Heart left ventricle (tissue), 16 donors: ENCODE results near the gene SETD7. TPM values are rescaled to one million over a fixed set of nuclear protein-coding genes. Genes with fewer than 3 reads are reported as not detected.

ENCODE experiments used
- ATAC-seq, 4 donors: fragments of 200-7000 bp; cut with Tn5 transposase; one replicate each; pipeline ENCODE4 v1.9.1; 2020 to 2022; ENCODE audit warnings: moderate library complexity in 4 of 4, mild to moderate bottlenecking in 3 of 4, moderate number of reproducible peaks in 1 of 4
- DNase-seq, 5 donors: peaks; one replicate each; pipeline ENCODE4 v3.0.0-alpha.2; 2020
- H3K27ac ChIP-seq, 12 donors: fragments of 200-600 bp; sonication (generic) in 4 of 12; one replicate each; pipeline versions ENCODE4 v1.5.0 to v1.8.0; 2016 to 2022; ENCODE audit warnings: mild to moderate bottlenecking in 2 of 12
- H3K27me3 ChIP-seq, 9 donors: fragments of 200-600 bp; sonication (generic) in 2 of 9; one replicate each; pipeline versions ENCODE4 v1.5.1 to v1.8.0; 2016 to 2022; ENCODE audit warnings: mild to moderate bottlenecking in 3 of 9
- H3K36me3 ChIP-seq, 9 donors: fragments of 200-600 bp; sonication (generic) in 2 of 9; one replicate each; pipeline versions ENCODE4 v1.5.0 to v1.8.0; 2018 to 2022; ENCODE audit warnings: mild to moderate bottlenecking in 2 of 9
- H3K4me1 ChIP-seq, 12 donors: fragments of 200-600 bp; sonication (generic) in 4 of 12; one replicate each; pipeline versions ENCODE4 v1.5.0 to v1.8.0; 2016 to 2022; ENCODE audit warnings: mild to moderate bottlenecking in 3 of 12
- H3K4me3 ChIP-seq, 12 donors: fragments of 200-600 bp; sonication (generic) in 4 of 12; one replicate each; pipeline versions ENCODE4 v1.5.0 to v1.8.0; 2017 to 2022; ENCODE audit warnings: mild to moderate bottlenecking in 9 of 12, moderate library complexity in 4 of 12
- H3K9me3 ChIP-seq, 12 donors: fragments of 200-600 bp; sonication (generic) in 4 of 12; one replicate each; pipeline versions ENCODE4 v1.5.0 to v1.8.0; 2016 to 2022; ENCODE audit warnings: mild to moderate bottlenecking in 1 of 12
- POLR2A ChIP-seq, 2 donors: fragments of 450-650 bp; IDR thresholded peaks; one replicate each; pipeline ENCODE4 v1.6.1; 2017; ENCODE audit warnings: antibody characterized with exemption in 2 of 2, mild to moderate bottlenecking in 2 of 2, moderate library complexity in 2 of 2
- WGBS, 4 donors: extraction: QIAGEN DNeasy Blood & Tissue Kit in 2 of 4; methylation state at CpG; one replicate each; pipeline versions ENCODE4 v1.1.5 to v1.1.7; 2013 to 2018; 5-methylcytosine and 5-hydroxymethylcytosine counted together
- intact Hi-C, 10 donors: fragments of 100-400 bp; cut with DNase I; formaldehyde crosslinking; loops; one replicate each; pipeline versions ENCODE4 v1.11.1 to v1.14.2; 2022
- polyA plus RNA-seq, 2 donors: library from polyadenylated mRNA; stranded (reverse); fragments of 200-250 nt; gene quantifications; one replicate each; pipeline ENCODE4 v1.2.3, GENCODE V29; 2013
- total RNA-seq, 9 donors: library from RNA; depleted of rRNA in 2 of 9; stranded (reverse); fragments of >200 nt in 2 of 9; fragmentation: NEBNext Ultra II Directional in 3 of 9; extraction: Animal tissue kit (Norgen Biotek cat#: 25700) in 3 of 9; gene quantifications; one replicate each; pipeline versions ENCODE4 v1.1.0 to v1.2.4, GENCODE V29; 2016 to 2023
- TF ChIP-seq, protein P1 (sequence below), 12 donors: fragments of 200-600 bp; sonication (generic) in 4 of 12; IDR thresholded peaks; one replicate each; pipeline versions ENCODE4 v1.5.0 to v1.8.0; 2018 to 2022; ENCODE audit warnings: antibody characterized with exemption in 12 of 12, mild to moderate bottlenecking in 5 of 12
- donor health status: ischemic (EF 13 %, LVEDD 7.1; RV severe dilation, severe dysfunction).
- donor health status: healthy with polysubstance abuse.
- donor health status: DM: no; HTN: yes; CAD: no.
- donor health status: DM: no; HTN: no; CAD: no.
- donor health status: ischemic (EF 25% LVEDD 6.9; RV normal size, moderate dysfunction).
- donor health status: ischemic (EF 25% LVEDD 5.7; RV mildly dilated, moderate dysfunction).
- donor health status: healthy.
- donor health status: DM: yes; HTN: yes; CAD: no.
- donor health status: ischemic (EF 35%, LVEDD 5.7; RV mildly dilated, moderate dysfunction).
- donor health status: nonischemic (EF 11% LVEDD 7.7; RV severe dilation, severe dysfunction).
- donor health status: DM: yes; HTN: yes; CAD: no.
- donor health status: PGD.
- donor health status: ischemic (EF 29% LVEDD 5.4; RV normal size, mild dysfunction).
- donor health status: nonischemic (EF 23%, LVEDD 6.1; RV moderate dilation, normal function).

SETD7 gene
- total and polyA plus RNA-seq, 11 donors, result 11.2 to 78.6 (median 58.0) TPM

DNA sequence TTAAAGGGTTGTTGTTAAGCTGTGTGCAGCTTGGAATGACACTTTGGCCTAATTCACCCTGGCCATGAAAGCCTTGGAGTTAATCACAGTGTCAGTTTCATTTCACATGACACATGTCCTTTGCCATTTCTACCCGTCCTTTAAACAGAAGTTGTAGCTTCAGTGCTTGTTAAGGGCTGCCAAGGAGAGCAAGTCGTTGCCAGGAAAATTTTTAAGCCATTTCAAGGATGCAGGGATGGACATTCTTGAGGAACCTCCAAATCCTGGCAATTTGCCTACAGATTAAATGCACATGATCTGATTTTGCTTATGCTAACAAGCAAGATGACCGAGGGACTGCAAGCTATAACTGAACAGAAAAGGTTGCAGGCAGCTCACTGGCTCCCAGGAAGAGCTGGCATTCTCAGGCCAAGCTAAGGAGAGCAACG, 40.5 kb downstream of the SETD7 start:
- TF ChIP-seq, protein P1, sequence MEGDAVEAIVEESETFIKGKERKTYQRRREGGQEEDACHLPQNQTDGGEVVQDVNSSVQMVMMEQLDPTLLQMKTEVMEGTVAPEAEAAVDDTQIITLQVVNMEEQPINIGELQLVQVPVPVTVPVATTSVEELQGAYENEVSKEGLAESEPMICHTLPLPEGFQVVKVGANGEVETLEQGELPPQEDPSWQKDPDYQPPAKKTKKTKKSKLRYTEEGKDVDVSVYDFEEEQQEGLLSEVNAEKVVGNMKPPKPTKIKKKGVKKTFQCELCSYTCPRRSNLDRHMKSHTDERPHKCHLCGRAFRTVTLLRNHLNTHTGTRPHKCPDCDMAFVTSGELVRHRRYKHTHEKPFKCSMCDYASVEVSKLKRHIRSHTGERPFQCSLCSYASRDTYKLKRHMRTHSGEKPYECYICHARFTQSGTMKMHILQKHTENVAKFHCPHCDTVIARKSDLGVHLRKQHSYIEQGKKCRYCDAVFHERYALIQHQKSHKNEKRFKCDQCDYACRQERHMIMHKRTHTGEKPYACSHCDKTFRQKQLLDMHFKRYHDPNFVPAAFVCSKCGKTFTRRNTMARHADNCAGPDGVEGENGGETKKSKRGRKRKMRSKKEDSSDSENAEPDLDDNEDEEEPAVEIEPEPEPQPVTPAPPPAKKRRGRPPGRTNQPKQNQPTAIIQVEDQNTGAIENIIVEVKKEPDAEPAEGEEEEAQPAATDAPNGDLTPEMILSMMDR (IDR thresholded peaks at IDR 0.05), result no peak
- no peak for TF ChIP-seq POLR2A (IDR thresholded peaks at IDR 0.05)
- Histone ChIP-seq H3K36me3 (peaks cover 0 to 98% (median 93%) of the 10 kb centered on the region in 9 donors), H3K4me3 (no peak overlapping the region), H3K4me1 (peaks cover 0 to 18% (median 9%) of the 10 kb centered on the region in 12 donors), H3K27me3 (no peaks in the 10 kb centered on the region), H3K9me3 (no peaks in the 10 kb centered on the region), H3K27ac (peak overlapping the region in 9 of 12 donors; percentile 2 to 68 (median 31))
- DNase-seq (no peak), ATAC-seq (peak; percentile 56 to 71 (median 65))
- intact Hi-C loops, result no loop called here
- 17 to 39% (median 24%) methylated on average over 4 of the region's 4 CpGs for WGBS, 4 donors

DNA sequence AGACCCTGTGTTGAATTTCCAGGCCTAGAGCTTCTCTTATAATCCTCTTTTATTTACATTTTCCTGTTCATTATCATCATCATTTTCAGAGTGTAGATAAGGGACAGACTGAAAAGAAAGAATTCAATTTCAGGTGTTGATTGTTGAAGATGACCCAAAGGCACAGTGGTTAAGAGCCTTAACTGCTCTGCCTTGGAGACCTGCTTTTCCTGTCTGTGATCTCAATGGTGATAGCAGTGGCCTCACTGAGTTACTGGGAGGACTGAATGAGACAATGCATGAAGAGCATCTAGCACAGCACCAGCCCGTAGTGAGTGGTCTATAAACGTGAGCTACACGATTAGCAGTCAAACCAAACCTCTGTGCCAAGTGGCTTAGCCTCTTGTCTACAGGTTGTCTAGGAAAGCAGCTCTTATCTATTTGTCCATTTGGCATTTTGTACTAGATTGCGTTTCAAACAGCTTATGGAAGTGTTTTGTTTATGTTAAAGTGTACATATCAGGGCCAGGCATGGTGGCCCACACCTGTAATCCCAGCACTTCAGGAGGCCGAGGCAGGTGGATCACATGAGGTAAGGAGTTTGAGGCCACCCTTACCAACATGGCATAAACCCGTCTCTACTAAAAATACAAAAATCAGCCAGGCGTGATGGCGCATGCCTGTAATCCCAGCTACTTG, 41.5 kb downstream of the SETD7 start:
- Histone ChIP-seq H3K4me1 (peaks cover 0 to 22% (median 12%) of the 10 kb centered on the region in 12 donors), H3K4me3 (no peak overlapping the region), H3K27me3 (no peaks in the 10 kb centered on the region), H3K9me3 (no peaks in the 10 kb centered on the region), H3K27ac (peak overlapping the region in 7 of 12 donors; percentile 2 to 68 (median 24)), H3K36me3 (peaks cover 0 to 98% (median 91%) of the 10 kb centered on the region in 9 donors)
- TF ChIP-seq, protein P1 (IDR thresholded peaks at IDR 0.05), result no peak
- no peak for TF ChIP-seq POLR2A (IDR thresholded peaks at IDR 0.05)
- WGBS, 4 donors, result 68 to 82% (median 78%) methylated on average over 8 of the region's 8 CpGs
- ATAC-seq (no peak), DNase-seq (no peak)
- intact Hi-C loops, result loop anchor here in 1 of 10 donors (5.0 kb wide), 1 partner anchor 102 kb away; no protein-coding TSS in a partner anchor

DNA sequence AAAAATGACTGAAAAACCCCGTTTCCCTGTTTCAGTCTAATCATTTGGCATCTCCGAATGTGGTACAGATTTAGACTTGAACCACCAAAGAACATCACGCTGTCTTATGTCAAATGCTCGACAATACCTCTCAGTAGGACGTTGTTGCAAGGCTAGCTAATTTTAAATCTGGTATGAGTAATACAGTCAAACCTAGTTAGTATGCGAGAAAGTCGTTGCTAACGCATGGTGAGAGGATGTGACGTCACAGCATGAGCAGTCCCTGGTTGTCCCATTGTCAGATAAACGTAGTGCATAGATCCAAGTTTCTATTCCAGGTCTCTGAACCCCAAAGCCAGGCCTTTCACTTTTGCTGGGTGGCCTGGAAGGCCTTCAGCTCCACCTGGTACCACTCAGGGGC, 44.7 kb downstream of the SETD7 start:
- peaks cover 0 to 32% (median 17%) of the 10 kb centered on the region in 12 donors for H3K4me1 ChIP-seq
- DNase-seq, result no peak
- TF ChIP-seq, protein P1 (IDR thresholded peaks at IDR 0.05), result no peak
- TF ChIP-seq POLR2A (IDR thresholded peaks at IDR 0.05), result no peak
- H3K4me3 ChIP-seq, result no peak overlapping the region
- peak in 2 of 4 donors; percentile 5 to 20 for ATAC-seq
- no peaks in the 10 kb centered on the region for H3K9me3 ChIP-seq
- no peak overlapping the region for H3K27ac ChIP-seq
- no peaks in the 10 kb centered on the region for H3K27me3 ChIP-seq
- peaks cover 0 to 98% (median 81%) of the 10 kb centered on the region in 9 donors for H3K36me3 ChIP-seq
- intact Hi-C loops, result loop anchor here in 1 of 10 donors (5.0 kb wide), 1 partner anchor 99 kb away; no protein-coding TSS in a partner anchor
- WGBS, 4 donors, result 59 to 75% (median 63%) methylated on average over 10 of the region's 10 CpGs

DNA sequence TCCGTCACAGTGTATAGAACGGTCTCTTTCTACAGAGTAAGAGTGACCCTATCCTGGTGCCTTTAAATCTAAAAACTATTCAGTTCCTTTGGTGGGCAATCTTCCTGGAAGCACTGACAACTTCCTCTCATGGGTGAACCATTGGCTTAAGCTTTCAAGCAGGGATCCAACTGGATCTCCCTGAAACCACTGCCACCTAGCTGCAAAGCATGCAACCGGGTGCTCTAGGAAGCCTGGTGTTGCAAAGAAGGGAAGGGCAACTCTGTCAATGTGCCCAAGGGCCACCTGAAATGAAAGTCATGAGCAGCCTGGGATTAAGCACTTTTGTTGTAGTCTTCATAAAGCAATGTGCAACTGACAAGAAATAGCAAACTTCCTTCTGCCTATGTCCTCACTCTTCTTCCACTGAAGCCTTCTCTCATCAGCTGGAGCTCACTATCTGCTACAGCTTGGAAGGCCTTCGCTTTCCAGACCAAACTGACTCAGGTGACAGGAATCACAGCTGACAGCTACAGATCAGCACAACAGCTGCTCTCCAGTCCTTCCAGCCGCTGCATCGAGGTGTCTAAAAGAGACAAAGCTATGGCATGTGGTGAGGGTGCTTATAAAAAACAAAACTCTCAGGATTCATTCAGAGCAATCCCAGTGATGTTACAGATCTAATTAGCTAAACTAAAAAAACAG, 46.1 kb downstream of the SETD7 start:
- DNase-seq (peak in 2 of 5 donors; percentile 27 to 40), ATAC-seq (peak; percentile 52 to 72 (median 70))
- 56 to 72% (median 60%) methylated on average over 6 of the region's 6 CpGs for WGBS, 4 donors
- Histone ChIP-seq H3K27ac (peak overlapping the region in 3 of 12 donors; percentile 6 to 47 (median 29)), H3K4me3 (no peak overlapping the region), H3K27me3 (no peaks in the 10 kb centered on the region), H3K4me1 (peaks cover 0 to 22% (median 8%) of the 10 kb centered on the region in 12 donors), H3K9me3 (no peaks in the 10 kb centered on the region), H3K36me3 (peaks cover 0 to 95% (median 84%) of the 10 kb centered on the region in 9 donors)
- TF ChIP-seq, protein P1 (IDR thresholded peaks at IDR 0.05), result peak; percentile 22 to 63 (median 48)
- no peak for TF ChIP-seq POLR2A (IDR thresholded peaks at IDR 0.05)
- intact Hi-C loops, result loop anchor here in 6 of 10 donors (1.0 to 10.0 kb wide), 6 partner anchors 42 to 125 kb away; no protein-coding TSS in a partner anchor
